Measurements from ENCODE around the gene KCNIP3.

Gene KCNIP3

GRCh38 chr2:95296011-95296410 lies 1.1 kb upstream of the KCNIP3 start:
- no peak overlapping the region for H3K4me3 ChIP-seq (ENCODE audit: low read depth, low read length)
- no peak for DNase-seq (ENCODE audit: low read depth)
- TF ChIP-seq, protein P1, sequence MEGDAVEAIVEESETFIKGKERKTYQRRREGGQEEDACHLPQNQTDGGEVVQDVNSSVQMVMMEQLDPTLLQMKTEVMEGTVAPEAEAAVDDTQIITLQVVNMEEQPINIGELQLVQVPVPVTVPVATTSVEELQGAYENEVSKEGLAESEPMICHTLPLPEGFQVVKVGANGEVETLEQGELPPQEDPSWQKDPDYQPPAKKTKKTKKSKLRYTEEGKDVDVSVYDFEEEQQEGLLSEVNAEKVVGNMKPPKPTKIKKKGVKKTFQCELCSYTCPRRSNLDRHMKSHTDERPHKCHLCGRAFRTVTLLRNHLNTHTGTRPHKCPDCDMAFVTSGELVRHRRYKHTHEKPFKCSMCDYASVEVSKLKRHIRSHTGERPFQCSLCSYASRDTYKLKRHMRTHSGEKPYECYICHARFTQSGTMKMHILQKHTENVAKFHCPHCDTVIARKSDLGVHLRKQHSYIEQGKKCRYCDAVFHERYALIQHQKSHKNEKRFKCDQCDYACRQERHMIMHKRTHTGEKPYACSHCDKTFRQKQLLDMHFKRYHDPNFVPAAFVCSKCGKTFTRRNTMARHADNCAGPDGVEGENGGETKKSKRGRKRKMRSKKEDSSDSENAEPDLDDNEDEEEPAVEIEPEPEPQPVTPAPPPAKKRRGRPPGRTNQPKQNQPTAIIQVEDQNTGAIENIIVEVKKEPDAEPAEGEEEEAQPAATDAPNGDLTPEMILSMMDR (conservative IDR thresholded peaks at IDR 0.05; ENCODE audit: low read depth, low read length) = no peak

DNA sequence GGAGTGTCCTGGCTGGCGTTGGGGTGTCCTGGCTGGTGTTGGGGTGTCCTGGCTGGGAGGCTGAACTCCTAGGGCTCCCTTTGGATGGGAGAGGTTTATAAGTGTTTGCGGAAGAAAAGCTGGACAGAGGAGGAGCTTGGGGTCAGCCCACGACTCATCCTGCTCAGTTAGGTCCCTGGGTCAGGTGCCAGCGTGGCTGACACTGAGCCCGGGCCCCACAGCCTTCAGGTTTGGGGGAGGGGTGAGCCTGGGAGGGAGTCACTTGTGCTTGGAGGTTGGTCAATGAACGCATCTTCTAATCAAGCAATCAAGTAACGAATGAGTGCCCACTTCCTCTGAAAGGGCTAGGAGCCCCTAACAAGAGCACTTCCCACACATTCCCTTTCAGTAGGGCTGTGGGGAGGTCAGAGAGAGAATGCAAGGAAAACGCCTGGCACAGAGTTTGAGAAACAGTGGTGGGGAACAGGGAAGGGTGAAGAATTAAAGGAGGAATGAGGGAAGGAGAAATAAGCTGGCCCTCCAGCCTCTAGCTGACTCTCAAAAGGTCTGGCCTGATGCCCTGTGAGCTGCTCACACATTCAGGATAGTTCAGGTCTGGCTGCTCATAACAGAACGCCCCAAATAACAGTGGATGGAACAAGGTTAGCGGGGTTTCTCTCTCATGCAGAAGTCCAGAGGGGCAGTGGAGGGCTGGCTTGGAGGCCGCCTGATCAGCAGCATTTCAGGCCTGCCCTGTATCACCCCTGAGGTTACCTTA lies 670 bp downstream of the KCNIP3 start:
- no peak overlapping the region for H3K4me3 ChIP-seq (ENCODE audit: low read depth, low read length)
- TF ChIP-seq, protein P1 (conservative IDR thresholded peaks at IDR 0.05; ENCODE audit: low read depth, low read length) = no peak
- no peak for DNase-seq (ENCODE audit: low read depth)

DNA sequence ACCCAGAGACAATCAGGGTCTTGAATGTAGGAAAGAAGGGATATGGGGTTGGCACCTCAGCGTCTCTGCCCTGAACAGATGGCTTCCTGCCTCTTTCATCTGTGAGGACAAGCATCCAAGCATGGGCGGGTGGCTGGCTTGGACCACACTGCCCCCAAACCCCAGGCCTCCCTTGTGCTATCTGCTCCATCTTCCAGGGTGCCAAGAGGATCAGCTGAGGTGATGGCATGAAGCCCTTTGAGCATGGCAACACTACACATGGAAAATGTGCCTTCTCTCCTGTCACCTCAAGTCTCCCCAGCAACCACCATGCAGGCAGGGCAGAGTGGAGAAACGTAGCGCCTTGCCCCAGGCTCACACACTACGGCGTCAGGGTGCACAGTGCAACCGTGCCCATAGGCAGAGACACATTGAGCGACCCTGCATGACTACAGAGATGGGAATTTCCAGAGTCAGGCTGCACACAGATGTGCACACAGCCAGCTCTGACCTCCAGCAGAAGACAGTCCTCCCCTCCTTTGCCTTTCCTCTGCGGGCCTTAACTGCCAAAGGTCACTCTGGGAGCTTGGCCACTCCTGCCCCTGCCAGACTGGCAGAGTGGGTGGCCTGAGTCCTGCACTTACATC lies 1.5 kb downstream of the KCNIP3 start:
- TF ChIP-seq, protein P1 (conservative IDR thresholded peaks at IDR 0.05; ENCODE audit: low read depth, low read length) = no peak
- no peak overlapping the region for H3K4me3 ChIP-seq (ENCODE audit: low read depth, low read length)
- no peak for DNase-seq (ENCODE audit: low read depth)

DNA sequence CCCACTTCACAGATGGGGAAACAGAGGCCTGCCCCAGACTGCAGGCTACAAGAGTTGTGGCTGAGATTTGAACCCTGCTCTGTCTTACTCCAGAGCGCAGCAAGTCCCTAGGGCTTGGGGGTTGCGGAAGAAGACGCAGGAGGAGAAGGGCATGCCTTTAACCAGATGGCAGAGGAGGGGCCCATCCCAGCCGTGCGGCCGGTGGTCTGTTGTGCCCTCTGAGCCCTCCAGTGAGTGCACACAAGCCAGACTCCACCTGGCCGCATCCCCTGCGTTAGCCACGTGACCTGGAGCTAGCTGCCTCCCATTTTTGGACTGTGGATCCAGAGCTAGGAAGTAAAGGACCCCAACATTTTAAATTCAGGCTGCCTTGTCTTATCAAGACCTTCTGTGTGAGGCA lies 2.8 kb downstream of the KCNIP3 start:
- no peak overlapping the region for H3K4me3 ChIP-seq (ENCODE audit: low read depth, low read length)
- TF ChIP-seq, protein P1 (conservative IDR thresholded peaks at IDR 0.05; ENCODE audit: low read depth, low read length) = no peak
- DNase-seq (ENCODE audit: low read depth) = no peak

- peak; percentile 18 for DNase-seq (ENCODE audit: low read depth)
- TF ChIP-seq, protein P1 (conservative IDR thresholded peaks at IDR 0.05; ENCODE audit: low read depth, low read length) = no peak
Measured at GRCh38 chr2:95300450-95300849, 3.3 kb downstream of the KCNIP3 start.

DNA sequence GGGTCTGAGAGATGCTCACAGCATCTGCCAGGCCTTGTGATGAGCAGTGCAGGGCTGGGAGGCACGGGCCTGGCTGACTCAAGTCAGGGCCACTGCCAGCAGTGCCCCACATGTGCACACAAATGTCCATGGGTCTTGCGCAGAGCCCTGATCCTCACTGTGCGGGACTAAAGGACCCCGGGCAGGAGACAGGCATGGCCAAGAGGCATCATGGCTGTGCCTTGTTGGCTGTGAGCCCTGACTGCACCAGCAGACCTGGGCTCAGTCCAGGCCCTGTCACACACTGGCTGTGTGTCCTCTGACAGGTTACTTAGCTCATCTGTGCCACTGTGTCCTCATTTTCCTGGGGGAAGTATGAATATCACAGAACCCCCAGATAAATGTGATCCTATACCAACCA lies 4.0 kb downstream of the KCNIP3 start:
- H3K4me3 ChIP-seq (ENCODE audit: low read depth, low read length) = no peak overlapping the region

More at GRCh38 chr2:95300450-95300849, 3.3 kb downstream of the KCNIP3 start:
- H3K4me3 ChIP-seq (ENCODE audit: low read depth, low read length) = no peak overlapping the region

More for the DNA sequence above, 4.0 kb downstream of the KCNIP3 start:
- TF ChIP-seq, protein P1 (conservative IDR thresholded peaks at IDR 0.05; ENCODE audit: low read depth, low read length) = no peak
- DNase-seq (ENCODE audit: low read depth) = no peak

Measured in choroid plexus epithelial cell (primary cell).